ENCODE data around the gene COL6A1.
"Not testable (repeated sequence)": the region's sequence is repeated elsewhere in the genome, so short reads cannot be mapped to it uniquely, and the experiment has no call there.

COL6A1 gene

DNA sequence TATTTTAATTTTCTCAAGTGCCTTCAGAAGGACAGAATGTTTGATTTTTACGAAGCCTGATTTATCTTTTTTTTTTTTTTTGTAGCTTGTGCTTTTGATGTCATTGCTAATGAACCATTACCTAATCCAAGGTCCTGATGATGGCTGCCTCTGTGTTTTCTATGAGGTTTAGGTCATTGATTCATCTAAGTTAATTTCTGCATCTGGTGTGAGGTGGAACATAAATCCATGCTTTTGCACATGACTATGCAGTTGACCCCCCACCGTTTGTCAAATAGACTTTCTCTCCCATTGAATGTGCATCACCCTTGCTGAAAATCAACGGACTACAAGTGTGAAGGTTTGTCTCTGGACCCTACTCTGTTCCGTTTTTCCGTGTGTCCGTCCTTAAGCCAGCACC lies 50.5 kb downstream of the COL6A1 start:
- DNase-seq, result no peak

DNA sequence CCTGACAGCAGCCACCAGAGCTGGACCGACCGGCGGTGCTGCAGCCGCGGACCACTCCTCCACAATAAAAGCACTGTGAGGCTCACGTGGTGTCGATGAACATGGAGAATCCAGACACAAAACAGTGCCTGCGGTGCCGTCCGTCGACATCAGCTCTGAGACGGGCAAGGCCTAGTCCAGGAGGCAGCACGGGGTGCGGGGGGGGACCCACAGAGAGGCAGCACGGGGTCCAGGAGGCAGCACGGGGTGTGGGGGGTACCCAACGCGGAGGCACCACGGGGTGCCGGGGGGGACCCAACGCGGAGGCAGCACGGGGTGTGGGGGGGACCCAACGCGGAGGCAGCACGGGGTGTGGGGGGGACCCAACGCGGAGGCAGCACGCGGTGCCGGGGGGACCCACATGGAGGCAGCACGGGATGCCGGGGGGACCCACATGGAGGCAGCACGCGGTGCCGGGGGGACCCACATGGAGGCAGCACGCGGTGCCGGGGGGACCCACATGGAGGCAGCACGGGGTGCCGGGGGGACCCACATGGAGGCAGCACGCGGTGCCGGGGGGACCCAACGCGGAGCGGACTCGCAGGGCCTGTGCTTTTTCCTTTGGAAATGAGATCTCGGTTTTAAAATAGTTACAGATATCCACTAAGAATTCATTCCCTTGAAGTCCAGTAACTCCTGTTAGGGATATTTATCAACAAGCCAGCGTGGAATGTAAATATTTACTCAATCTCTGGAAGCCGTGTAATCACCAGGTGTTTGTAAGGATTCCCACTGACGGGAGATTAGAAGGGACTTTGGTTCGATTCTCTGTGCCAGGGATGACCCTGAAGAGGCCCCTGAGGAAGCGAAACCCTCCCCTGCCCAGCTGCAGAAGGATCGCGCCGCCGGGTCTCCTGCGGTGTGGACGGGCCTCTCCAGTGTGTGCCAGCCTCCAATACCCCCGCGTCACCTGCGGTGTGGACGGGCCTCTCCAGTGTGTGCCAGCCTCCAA lies 52.1 kb downstream of the COL6A1 start:
- no peak for DNase-seq

DNA sequence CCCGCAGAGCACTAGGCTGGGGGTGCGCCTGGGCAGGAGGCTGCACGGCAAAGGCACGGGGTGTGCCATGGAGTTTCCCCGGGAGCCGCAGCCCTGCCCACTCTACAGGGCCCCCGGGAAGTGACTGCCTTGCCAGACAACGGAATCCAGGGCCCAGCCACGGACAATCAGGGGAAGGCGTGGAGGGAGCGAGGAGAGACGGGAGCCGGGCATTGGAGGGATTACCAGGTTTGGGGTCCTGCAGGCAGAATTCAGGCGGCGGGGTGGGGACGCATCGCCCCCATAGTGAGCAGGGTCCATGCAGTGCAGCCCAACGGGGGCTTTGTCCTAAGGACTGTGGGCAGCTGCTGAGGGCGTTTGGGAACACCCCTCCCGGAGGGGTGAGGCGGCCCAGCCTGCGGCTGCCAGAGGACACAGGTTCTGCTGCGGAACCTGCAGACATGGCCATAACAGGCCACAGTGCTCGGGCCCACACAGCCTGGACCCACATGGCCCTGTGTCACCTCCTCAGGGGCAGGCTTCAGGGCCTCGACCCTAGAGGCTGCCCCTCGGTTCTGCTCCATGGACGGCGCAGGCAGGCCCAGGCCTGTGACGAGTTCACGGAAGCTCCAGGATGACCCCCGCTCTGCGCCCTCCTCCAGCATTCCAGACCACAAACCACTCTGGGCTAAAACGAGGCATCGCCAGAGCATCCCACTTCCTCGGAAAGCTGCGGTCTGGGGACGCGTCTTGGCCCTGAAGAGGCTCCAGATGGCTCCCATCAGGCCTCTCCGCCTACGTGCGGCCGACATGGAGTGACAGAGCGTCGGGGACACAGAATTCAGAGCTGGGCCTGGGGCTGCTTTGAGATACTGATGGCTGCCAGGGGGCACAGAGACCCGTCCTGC lies 54.5 kb downstream of the COL6A1 start:
- peak; percentile 84 for DNase-seq

DNA sequence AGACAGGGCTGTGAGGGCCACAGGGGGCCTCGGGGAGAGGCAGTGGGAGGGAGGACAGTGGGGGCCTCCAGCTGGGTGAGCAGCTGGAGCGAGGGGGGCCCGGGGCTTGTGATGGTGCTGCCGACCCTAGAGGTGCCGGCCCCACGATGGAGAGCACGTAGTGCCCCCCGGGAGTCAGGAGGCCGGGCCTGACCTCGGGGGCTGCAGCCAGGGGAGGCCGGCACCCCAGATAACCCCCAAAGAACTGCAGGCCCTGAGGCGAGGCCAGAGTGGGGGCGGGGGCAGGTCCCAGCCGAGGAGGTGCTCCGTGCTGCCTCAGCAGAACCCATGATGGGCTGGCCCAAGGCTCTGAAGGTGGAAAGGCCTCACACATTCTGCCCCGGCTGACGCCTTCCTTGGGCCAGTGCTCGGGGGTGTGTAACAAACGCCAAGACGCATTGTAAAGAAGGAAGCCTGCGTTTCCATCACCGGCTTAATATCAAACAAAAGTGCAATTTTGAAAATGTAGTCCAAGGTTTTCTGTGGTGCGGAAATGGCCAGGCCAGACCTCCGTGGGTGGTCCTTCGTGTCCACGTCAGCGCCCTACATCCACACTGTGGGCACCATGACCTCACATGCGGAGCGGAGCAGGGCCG lies 55.2 kb downstream of the COL6A1 start:
- no peak for DNase-seq

DNA sequence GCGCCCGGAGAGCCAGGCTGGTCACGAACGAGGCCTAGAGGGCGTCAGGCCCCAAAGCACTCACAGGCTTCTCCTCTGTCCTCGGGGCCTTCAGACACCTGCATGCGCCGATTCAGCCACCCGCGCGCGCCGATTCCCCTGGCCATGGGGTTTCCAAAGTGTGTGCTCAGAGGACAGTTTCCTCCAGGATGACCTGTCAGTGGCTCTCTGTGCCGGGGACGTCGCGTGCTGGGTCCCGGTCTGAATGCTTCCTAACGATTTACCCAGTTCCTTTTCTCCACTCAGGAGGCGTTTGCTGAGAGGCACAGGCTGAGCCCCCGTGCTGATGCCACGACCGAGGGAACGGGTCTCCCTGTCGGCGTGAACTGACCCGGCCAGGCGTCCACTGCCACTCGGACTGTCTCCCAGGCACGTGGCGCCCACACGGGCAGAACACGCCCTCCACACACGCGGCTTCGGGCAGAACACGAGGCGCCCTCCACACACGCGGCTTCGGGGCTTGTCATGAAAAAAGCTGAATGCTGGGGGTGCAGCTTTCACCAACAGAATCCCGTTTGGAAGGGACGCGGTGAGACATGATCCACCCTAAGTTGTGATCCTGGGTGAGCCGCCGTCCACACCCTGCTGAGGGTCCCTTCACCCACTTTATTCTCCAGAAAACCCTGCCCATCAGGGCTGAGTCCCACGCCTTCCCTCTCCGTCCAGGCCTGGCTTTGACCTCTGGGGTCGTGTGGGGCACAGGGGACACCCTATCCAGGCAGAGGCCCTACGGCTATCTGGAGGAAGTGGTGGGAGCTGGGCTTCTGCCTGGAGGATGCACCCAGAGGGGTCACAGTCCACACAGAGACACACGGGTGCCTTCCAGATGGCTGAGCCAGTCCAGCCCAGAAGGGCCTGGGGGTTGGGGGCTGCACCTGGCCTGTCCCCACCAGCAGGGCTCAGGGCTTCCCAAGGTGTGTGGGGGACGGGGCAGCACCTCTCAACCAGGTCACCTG lies 56.1 kb downstream of the COL6A1 start:
- DNase-seq, result no peak

DNA sequence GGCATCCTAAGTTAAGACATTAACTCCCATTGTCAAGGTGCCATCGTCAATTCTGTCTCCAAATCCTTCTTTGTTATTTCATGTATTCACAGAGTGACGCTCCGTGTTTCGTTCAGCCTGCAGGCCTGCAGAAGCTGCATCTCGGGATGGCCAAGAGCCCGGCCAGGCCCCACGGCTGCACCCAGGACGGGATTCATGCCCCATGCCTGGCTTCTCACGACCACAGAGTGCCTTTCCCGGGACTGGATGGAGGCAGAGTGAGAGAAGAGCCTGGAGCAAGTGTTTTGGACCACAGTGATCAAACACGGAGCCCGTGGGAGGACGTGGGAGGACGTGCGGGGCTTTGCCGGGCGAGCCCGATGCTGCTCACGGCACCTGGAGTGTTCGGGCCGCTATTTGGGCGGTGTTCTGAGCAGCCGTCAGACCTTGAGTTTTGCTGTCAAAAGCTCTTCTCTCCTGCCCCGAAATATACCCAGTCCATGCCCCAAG lies 56.8 kb downstream of the COL6A1 start:
- no peak for DNase-seq

DNA sequence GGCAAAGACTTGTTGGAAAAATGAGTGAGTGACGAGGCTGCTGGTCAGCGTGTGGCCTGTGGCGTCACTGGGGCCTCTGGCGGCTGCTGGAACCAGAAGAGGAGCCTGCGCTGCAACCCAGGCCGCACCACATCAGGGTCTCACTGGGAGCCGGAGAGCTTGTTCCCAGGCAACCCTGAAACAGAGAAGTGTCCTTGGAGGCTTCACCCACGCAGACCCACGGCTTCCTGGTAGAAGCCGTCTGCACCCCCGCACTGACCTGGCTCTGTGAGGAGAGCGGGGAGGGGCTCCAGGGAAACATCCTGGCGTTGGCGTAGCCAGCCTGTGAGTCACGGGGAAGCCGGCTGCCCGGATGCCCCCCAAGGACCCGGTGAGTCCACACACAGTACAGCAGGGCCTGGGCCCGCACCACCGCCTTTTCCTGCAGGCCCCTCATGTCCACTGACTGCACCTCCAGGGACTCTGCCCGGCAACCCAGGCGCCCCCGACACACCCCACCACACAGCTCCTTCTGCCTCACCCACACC lies 57.4 kb downstream of the COL6A1 start:
- peak; percentile 79 for DNase-seq

DNA sequence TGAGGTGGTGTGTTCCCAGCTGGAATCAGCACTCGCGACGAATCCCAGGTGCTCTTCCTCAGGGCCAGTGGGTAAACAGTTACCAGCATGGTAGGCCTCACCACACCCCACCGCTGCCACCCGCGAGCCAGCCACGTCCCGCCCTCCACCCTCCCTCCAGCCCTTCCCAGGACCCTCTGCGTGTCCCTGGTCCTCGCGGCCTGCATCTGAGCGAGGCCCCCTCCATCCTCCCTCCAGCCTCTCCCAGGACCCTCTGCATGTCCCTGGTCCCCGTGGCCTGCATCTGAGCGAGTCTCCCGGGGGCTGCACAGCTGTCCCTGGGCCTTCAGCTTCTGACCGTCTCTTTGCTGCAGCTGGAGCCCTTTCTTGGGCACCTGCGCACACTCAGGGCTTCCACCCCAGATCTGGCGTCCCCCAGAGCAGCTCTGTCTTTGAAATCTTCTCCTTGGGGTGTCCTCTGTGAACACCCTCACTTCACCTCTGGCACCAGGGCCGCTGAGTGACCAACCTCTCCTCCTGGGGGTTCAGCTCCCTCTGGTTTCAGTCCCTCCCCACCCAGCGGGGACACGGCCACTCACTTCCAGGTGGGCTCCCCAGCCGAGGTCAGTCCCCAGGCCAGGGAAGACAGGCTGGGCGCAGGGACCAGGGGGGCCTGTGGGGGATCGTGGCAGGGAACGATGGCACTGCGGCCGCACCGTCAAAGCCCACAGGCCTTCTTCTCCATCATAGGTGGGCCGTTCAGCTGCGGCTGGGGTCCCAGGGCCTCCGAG lies 58.5 kb downstream of the COL6A1 start:
- DNase-seq, result no peak

DNA sequence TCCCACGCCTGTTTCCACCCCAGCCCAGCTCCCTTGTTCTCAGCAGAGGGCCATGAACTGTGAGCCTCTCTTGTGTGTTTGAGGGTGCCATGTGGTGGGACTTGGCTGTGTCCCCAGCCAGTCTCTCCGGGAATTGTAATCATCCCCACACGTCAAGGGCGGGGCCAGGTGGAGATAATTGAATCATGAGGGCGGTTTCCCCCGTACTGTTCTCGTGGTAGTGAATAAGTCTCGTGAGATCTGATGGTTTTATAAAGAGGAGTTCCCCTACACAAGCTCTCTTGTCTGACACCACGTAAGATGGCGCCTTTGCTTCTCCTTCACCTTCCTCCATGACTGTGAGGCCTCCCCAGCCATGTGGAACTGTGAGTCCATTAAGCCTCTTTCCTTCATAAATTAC lies 59.1 kb downstream of the COL6A1 start:
- no peak for DNase-seq

DNA sequence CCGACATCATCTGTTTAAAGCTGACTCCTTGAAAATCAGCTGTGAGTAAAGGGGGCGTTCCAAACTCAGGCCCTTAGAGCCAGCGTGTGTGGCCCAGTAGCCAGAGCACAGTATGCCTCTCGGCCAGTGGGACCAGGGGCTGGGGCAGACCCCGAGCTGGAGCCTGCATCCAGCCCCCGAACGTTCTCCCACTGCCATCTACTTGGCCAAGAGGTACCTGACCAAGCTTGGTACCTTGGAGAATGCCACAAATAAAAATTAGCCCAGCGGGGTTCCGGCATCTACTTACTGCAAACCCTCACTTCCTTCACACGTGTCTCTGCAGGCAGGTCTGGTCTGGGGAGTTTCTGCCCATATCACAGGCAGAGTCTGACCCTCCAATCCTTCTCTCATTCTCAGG lies 59.6 kb downstream of the COL6A1 start:
- no peak for DNase-seq

DNA sequence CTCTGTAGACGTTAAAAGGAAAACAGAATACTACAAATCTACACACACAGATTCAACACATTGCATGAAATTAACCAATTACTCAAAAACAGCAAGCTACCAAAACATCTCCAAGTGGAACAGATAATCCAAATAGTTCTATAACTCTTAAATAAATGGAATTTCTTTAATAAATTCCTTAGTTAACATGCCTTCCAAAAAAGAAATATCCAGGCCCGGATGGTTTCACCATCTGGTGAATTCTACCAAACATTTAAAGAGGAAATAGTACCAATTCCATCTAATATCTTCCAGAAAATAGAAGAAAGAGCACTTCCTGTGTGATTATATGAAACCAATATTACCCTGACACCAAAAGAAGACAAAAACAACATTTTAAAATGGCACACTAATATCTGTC lies 63.6 kb downstream of the COL6A1 start:
- DNase-seq, result no peak

DNA sequence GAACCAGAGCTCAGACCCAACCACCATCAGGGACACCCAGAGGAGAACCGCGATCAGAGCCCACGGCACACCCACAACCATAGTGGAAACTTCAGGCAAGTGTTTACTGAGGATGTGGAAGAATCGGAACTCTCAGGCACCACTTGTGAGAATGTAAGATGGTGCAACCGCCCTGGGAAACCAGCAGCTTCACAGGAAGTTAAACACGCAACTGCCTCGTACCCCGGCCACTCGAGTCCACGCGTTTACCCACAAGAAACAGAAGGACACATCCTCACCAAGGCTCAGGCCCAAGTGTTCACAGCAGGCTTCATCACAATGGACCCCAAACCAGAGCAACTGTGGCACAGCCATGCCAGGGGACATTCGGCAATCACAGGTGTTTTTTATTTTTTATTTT lies 64.9 kb downstream of the COL6A1 start:
- DNase-seq, result no peak

DNA sequence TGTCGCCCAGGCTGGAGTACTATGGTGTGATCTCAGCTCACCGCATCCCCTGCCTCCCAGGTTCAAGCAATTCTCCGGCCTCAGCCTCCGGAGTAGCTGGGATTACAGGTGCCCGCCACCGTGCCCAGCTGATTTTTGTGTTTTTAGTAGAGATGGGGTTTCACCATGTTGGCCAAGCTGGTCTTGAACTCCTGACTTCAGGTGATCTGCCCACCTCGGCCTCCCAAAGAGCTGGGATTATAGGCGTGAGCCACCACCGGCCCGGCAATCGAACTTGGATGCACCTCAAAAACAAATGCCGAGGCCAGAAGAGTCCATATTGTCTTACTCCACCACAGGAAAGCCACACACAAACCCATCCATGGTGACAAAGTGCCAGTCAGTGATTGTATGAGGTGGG lies 65.3 kb downstream of the COL6A1 start:
- not testable (repeated sequence) for DNase-seq

DNA sequence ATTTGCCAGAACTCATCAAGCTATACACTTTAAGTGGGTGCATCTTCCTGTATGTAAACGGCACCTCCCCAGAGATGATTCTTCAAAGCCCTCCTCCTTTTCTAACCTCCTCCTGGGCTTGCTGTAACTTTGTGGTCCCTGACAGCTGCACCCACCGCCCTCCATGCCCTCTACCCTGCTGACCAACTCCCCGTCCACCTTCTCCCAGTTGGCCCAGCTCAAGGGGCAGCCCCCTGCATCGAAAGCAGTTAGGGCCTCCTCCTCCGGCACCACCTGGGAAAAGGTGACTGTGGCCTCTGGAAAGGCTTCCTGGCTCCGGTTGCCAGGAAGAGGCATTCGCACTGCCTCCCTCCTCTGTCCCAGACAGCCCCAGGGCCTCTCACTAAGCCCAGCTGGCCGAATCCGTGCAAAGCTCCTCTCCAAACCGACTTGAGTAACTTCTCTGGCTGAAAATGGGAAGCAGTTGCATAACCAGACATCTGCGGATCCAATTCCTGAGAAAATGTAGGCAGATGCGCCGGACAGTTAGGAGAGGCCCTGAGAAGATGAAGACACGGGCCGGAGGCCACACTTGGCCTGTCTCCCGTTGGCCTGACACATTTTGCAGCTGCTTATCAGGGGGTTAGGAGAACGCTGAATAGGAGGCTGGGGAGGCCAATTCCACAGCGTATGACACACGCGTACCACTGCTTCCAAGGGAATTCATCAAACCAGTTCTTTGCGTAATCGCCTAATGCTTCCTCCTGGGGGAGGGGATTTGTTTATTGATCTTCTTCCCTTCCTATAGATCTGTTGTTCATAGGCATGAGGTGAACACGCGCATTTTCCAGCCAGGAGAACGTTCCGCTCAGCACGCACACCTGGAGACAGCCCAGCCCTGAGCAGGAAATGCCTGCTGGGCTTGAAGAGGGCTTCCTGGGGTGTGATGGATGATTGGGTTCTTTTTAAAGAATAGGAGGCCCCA lies 67.6 kb downstream of the COL6A1 start:
- DNase-seq, result peak; percentile 91

DNA sequence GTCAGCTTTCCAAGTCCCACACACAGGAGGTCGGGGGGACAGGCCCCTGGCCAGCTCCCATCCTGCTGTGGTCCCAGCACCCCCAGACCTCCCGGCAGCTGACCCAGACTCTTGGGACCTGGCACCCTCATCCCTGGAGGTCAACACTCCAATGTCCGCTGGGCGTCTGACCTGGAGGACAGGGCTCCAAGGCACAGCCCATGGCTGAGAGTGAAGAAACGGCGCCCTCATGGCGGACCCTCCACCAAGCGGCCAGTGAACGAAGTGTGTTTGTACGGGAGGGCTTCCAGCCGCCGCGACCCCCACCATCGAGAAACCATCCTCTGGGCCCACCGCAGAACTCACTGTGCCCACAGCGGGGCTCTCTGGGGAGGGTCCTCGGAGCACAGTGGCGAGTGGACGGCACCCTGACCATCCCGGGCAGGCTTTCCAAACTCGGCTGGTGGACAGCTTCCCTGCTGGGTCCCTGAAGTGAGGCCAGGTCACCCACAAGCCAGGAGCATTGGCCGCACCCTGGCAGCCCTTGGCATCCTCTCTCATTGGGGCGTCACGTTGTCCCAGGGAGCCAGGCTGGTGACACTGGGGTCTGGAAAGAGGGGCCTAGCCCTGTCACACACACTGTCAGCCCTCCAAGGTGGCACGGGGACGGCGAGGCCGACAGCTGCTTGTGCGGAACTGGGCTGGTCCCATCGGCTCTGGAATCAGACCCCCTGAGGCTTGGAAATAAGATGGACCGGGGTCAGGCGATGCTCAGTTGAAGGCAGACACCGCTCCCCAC lies 68.5 kb downstream of the COL6A1 start:
- no peak for DNase-seq

DNA sequence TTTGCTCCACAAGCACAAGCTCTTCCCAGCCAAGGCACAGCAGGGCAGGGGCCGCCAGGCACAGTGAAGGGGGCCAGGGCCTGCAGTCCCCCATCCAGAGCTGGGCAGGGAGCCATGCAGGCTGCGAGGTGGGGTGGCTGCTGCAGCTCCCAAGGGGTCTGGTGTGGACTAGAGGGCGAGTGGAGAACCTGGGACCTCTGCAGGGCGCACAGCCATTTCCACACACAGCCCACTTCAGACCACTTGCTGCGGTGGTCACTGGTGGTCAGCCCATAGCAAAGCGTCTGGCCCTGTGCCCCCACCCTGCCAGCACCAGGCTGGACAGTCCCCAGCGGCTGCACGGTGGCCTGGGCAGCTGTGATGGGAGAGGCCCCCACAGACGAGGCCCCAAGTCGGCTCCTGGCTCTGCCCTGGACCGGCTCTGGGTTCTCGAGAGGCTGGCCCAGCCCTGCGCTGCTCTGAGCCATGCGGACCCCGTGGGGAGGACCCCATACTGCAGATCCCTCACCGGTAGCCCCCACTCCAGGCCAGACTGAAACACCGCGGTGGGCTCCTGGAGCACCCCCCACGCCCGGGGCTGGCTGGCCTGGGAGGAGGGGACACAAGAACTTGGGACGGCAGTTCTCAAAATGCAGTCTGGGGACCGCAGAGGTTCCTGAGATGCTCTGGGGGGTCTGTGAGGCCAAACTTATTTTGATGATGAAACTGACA lies 69.3 kb downstream of the COL6A1 start:
- DNase-seq, result no peak

DNA sequence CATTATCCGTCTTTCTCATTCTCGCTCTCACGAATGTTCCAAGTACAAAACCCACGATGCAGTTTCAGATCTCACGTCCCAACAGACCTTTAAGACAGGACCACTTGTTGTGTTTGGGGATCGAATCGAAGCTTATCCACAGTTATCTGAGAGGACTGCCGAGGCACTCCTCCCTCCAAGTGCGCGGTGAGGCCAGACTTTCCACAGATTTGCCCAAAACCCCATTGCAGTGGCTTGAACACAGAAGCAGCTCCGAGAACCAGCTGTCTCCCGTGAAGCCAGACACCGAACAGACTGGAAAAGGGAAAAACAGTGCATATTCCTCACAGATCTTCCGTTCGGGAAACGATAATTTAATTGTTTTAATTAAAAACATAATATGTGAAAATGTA lies 69.8 kb downstream of the COL6A1 start:
- DNase-seq, result no peak
